Natural killer cell (primary cell): Measurements from ENCODE around the gene SULT1B1. TPM values are rescaled to one million over a fixed set of nuclear protein-coding genes. Genes with fewer than 3 reads are reported as not detected.

Experiments
- ATAC-seq, 3 donors: fragments of 150-1000 bp in 2 of 3; fragments of 200-7000 bp in 1 of 3; cut with Tn5 transposase; 1 replicate in 1 of 3; 2 replicates in 2 of 3; pipeline ENCODE4 v1.10.0; 2021; ENCODE audit warnings: mild to moderate bottlenecking in 2 of 3, moderate library complexity in 2 of 3
- DNase-seq, 2 donors: peaks; one replicate each; pipeline versions ENCODE4 v3.0.0 to v3.0.0-alpha.2; 2013 to 2021; ENCODE audit warnings: mixed read lengths in 1 of 2
- H3K27ac ChIP-seq: one replicate; pipeline ENCODE4 v1.5.1; 2013; ENCODE audit warnings: mild to moderate bottlenecking, low read length
- H3K27me3 ChIP-seq: one replicate; pipeline ENCODE4 v1.6.1; 2013; ENCODE audit warnings: low read length; ENCODE audit not compliant: control insufficient read depth, insufficient read depth
- H3K36me3 ChIP-seq: one replicate; pipeline ENCODE4 v1.6.1; 2013; ENCODE audit warnings: low read length; ENCODE audit not compliant: control insufficient read depth, insufficient read depth
- H3K4me1 ChIP-seq: one replicate; pipeline ENCODE4 v1.6.1; 2013; ENCODE audit warnings: low read length; ENCODE audit not compliant: control insufficient read depth, insufficient read depth
- H3K4me3 ChIP-seq: one replicate; pipeline ENCODE4 v1.5.1; 2013; ENCODE audit warnings: low read length
- H3K9me3 ChIP-seq: one replicate; pipeline ENCODE4 v1.6.1; 2013; ENCODE audit warnings: low read length; ENCODE audit not compliant: control insufficient read depth, insufficient read depth
- H3K27ac Mint-ChIP-seq, 2 donors: one replicate each; pipeline ENCODE4 v1.8.0; 2022; ENCODE audit warnings: mild to moderate bottlenecking in 2 of 2, mixed read lengths in 2 of 2, moderate library complexity in 1 of 2
- H3K27me3 Mint-ChIP-seq, 2 donors: one replicate each; pipeline ENCODE4 v1.8.0; 2022; ENCODE audit warnings: low read depth in 2 of 2, mixed read lengths in 2 of 2
- H3K36me3 Mint-ChIP-seq: one replicate; pipeline ENCODE4 v1.8.0; 2022; ENCODE audit warnings: mixed read lengths
- H3K4me1 Mint-ChIP-seq, 2 donors: one replicate each; pipeline ENCODE4 v1.8.0; 2022; ENCODE audit warnings: mixed read lengths in 2 of 2
- H3K4me3 Mint-ChIP-seq: one replicate; pipeline ENCODE4 v1.8.0; 2022; ENCODE audit warnings: mild to moderate bottlenecking, moderate library complexity, mixed read lengths
- H3K9me3 Mint-ChIP-seq, 2 donors: one replicate each; pipeline ENCODE4 v1.8.0; 2022; ENCODE audit warnings: mixed read lengths in 2 of 2
- WGBS: methylation state at CpG from one replicate; pipeline ENCODE4 v1.1.7; 2013; ENCODE audit warnings: missing lambda C conversion rate; ENCODE audit not compliant: insufficient coverage; 5-methylcytosine and 5-hydroxymethylcytosine counted together
- intact Hi-C: fragments of 100-400 bp; cut with micrococcal nuclease; formaldehyde crosslinking; loops from one replicate; pipeline ENCODE4 v1.14.2; 2022
- total RNA-seq, 4 donors: library from RNA; stranded (reverse); fragments of 120-200 nt in 1 of 4; gene quantifications; one replicate each; pipeline versions ENCODE4 v1.2.3 to v1.2.4, GENCODE V29; 2013 to 2022
- TF ChIP-seq, protein P1 (sequence below): fragments of 200-600 bp; IDR thresholded peaks from one replicate; pipeline ENCODE4 v1.8.0; 2022; ENCODE audit warnings: antibody characterized with exemption

SULT1B1 gene
- total RNA-seq, 3 donors from 2014 or later (not counting 1 experiment from before 2014, with no cell fraction given), result 11.9 to 24.6 (median 24.5) TPM

DNA sequence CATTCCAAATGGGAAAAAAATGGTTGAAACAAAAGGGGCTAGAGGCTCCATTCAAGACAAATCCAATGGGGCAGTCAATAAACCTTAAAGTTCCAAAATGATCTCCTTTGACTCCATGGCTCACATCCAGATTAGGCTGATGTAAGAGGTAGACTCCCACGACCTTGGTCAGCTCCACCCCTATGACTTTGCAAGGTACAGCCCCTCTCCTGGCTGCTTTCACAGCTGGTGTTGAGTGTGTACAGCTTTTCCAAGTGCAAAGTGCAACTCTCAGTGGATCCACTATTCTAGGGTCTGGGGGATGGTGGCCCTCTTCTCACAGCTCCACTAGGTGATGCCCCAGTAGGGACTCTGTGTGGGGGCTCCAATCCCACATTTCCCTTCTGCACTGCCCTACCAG is 21.5 kb downstream of the SULT1B1 start:
- H3K27ac Mint-ChIP-seq, result peak overlapping the region in 1 of 2 donors; percentile 33

DNA sequence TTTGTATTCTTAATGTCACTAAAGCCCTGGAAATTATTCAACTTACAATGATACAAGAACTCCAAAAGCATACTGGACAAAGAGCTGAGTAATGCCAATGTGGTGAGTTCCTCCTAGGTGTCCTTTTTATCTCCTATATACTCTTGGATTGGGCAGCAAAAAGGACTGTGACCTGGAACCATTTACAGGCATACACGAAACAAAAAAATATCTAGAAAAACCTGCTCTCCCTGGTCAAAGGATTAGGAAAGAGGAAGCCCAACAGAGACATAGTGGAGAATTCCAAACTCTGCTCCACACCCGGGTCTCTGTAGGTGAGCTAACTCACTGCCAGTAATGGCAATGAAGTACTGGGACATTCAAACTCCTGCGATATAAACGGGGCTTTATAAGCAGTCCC is 25.3 kb downstream of the SULT1B1 start:
- Histone ChIP-seq H3K9me3 (no peaks in the 10 kb centered on the region), H3K27ac (no peak overlapping the region), H3K4me1 (no peaks in the 10 kb centered on the region), H3K27me3 (no peaks in the 10 kb centered on the region), H3K36me3 (no peaks in the 10 kb centered on the region), H3K4me3 (no peak overlapping the region)
- peaks cover 0 to 4% of the 10 kb centered on the region in 2 donors for H3K9me3 Mint-ChIP-seq
- H3K36me3 Mint-ChIP-seq, result no peaks in the 10 kb centered on the region
- ATAC-seq, result no peak
- no peak for DNase-seq
- TF ChIP-seq, protein P1, sequence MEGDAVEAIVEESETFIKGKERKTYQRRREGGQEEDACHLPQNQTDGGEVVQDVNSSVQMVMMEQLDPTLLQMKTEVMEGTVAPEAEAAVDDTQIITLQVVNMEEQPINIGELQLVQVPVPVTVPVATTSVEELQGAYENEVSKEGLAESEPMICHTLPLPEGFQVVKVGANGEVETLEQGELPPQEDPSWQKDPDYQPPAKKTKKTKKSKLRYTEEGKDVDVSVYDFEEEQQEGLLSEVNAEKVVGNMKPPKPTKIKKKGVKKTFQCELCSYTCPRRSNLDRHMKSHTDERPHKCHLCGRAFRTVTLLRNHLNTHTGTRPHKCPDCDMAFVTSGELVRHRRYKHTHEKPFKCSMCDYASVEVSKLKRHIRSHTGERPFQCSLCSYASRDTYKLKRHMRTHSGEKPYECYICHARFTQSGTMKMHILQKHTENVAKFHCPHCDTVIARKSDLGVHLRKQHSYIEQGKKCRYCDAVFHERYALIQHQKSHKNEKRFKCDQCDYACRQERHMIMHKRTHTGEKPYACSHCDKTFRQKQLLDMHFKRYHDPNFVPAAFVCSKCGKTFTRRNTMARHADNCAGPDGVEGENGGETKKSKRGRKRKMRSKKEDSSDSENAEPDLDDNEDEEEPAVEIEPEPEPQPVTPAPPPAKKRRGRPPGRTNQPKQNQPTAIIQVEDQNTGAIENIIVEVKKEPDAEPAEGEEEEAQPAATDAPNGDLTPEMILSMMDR, result no peak
- no peaks in the 10 kb centered on the region for H3K27me3 Mint-ChIP-seq
- no peak overlapping the region for H3K4me3 Mint-ChIP-seq
- H3K27ac Mint-ChIP-seq, result peak overlapping the region in 1 of 2 donors; percentile 27
- WGBS, result 88% methylated on average over 4 of the region's 4 CpGs
- peaks cover 6 to 17% of the 10 kb centered on the region in 2 donors for H3K4me1 Mint-ChIP-seq
- intact Hi-C loops, result no loop called here

More for the DNA sequence above, 21.5 kb downstream of the SULT1B1 start:
- Mint-ChIP-seq H3K27me3 (no peaks in the 10 kb centered on the region), H3K4me3 (no peak overlapping the region), H3K9me3 (peaks cover 2 to 10% of the 10 kb centered on the region in 2 donors), H3K4me1 (peaks cover 6 to 21% of the 10 kb centered on the region in 2 donors), H3K36me3 (peaks cover 9% of the 10 kb centered on the region)
- Histone ChIP-seq H3K27ac (no peak overlapping the region), H3K27me3 (no peaks in the 10 kb centered on the region), H3K4me3 (no peak overlapping the region), H3K4me1 (no peaks in the 10 kb centered on the region), H3K9me3 (peaks cover 12% of the 10 kb centered on the region), H3K36me3 (no peaks in the 10 kb centered on the region)
- DNase-seq, result no peak
- TF ChIP-seq, protein P1, result no peak
- no peak for ATAC-seq
- 71% methylated on average over 1 of the region's 1 CpG for WGBS
- intact Hi-C loops, result no loop called here

DNA sequence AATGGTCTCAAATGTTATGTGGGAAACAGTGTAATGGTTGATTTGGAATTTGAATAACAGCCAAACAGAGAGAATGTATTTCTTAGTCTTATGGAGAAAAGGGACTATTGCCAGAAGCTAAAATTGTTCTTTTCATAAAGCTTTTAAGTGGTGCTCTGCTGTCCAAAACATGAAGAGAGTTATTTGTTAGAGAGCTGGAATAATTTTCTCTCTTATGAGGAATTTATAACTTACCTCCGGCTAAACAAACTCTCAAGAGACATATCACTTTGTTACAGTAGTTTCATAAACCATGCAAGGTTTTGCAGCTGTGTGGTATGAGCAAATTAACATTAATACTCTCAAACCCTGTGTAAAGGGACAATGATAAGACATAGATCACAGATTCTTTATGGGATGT is 28.6 kb downstream of the SULT1B1 start:
- intact Hi-C loops, result no loop called here
- H3K4me3 Mint-ChIP-seq, result no peak overlapping the region
- no peaks in the 10 kb centered on the region for H3K36me3 Mint-ChIP-seq
- H3K9me3 ChIP-seq, result no peaks in the 10 kb centered on the region
- ATAC-seq (no peak), DNase-seq (no peak)
- no peak overlapping the region for H3K27ac Mint-ChIP-seq
- H3K4me1 Mint-ChIP-seq, result no peaks in the 10 kb centered on the region
- H3K9me3 Mint-ChIP-seq, result no peaks in the 10 kb centered on the region
- TF ChIP-seq, protein P1, result no peak
- H3K27me3 Mint-ChIP-seq, result no peaks in the 10 kb centered on the region
- no peaks in the 10 kb centered on the region for H3K36me3 ChIP-seq
- no peak overlapping the region for H3K27ac ChIP-seq
- no peak overlapping the region for H3K4me3 ChIP-seq
- H3K4me1 ChIP-seq, result no peaks in the 10 kb centered on the region
- no CpG with 5 or more reads among the region's 1 CpG for WGBS
- no peaks in the 10 kb centered on the region for H3K27me3 ChIP-seq

DNA sequence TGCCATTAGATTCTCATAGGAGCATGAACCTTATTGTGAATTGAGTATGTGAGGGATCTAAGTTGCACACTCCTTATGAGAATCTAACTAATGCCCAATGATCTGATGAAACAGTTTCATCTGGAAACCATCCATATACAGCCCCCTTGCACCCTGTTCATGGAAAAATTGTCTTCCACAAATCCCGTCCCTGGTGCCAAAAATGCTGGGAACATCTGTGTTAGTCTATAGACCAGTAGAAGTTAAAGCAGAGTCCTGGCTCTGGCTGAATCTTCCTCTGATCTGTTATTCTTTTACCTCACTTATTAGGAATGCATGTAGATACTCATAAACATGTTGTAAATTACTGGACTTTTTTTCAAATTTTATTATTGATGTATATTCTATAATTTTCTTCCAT is 29.2 kb downstream of the SULT1B1 start:
- WGBS, result 100% methylated on average over 1 of the region's 1 CpG
- H3K27ac ChIP-seq, result no peak overlapping the region
- H3K27ac Mint-ChIP-seq, result no peak overlapping the region
- H3K9me3 Mint-ChIP-seq, result no peaks in the 10 kb centered on the region
- no peak overlapping the region for H3K4me3 Mint-ChIP-seq
- no peak for ATAC-seq
- no peak for DNase-seq
- TF ChIP-seq, protein P1, result no peak
- no peak overlapping the region for H3K4me3 ChIP-seq
- no peaks in the 10 kb centered on the region for H3K4me1 Mint-ChIP-seq
- no peaks in the 10 kb centered on the region for H3K27me3 ChIP-seq
- intact Hi-C loops, result no loop called here
- H3K4me1 ChIP-seq, result no peaks in the 10 kb centered on the region
- no peaks in the 10 kb centered on the region for H3K9me3 ChIP-seq
- H3K36me3 ChIP-seq, result no peaks in the 10 kb centered on the region
- H3K36me3 Mint-ChIP-seq, result no peaks in the 10 kb centered on the region
- H3K27me3 Mint-ChIP-seq, result no peaks in the 10 kb centered on the region
